GM21528 (cell line): ENCODE measurements around the gene ERP27.

Experiments used
- ATAC-seq: cut with Tn5 transposase; IDR thresholded peaks from one replicate; pipeline ENCODE4 v1.9.1; 2021; ENCODE audit warnings: mild to moderate bottlenecking, moderate library complexity; ENCODE audit not compliant: unreplicated experiment, low FRiP score

ERP27 gene

DNA sequence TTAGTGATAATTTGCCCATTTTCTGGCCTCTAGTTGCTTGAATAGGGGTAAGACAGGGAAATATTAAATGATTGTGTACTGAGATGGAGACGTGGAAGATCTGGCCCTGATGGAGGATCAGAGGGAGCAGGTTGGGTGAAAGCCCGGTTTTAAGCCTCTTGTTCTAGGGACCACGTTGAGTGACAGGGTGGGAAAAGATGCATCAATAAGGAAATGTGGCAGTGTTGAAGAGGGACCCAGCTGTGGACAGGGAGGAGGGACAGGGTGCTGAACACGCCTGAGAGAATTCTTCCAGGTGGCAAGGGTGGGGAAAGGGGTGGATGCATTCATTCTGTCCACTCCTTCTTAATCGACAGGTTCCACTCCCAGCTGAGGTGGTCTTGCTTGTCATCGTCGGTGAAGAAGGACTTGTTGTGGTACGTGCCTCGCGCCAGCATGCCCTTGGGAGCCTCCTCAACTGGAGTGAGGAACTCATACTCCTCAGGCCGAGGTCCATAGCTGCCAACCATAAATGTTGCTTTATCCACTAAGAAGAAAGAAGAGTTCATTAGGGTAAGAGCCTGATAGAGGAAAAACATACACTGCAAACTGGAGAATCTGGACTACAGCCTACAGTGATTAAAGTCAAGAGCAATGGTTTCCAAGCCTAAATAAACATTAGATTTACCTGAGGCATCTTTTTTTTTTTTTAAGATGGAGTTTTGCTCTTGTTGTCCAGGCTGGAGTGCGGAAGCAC is 4.0 kb upstream of the ERP27 start:
- no peak for ATAC-seq

DNA sequence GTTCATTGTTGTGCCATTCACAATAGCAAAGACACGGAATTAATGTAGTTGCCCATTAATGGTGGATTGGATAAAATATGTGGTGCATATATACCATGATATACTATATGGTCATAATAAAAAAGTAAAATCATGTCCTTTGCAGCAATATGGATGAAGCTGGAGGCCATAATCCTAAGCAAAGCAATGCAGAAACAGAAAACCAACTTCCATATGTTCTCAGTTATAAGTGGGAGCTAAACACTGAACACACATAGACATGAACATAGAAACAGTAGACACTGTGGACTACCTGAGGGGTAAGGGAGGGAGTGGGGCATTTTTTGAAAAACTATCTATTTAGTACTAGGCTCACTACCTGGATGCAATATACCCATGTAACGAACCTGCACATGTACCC is 3.0 kb upstream of the ERP27 start:
- ATAC-seq: no peak

DNA sequence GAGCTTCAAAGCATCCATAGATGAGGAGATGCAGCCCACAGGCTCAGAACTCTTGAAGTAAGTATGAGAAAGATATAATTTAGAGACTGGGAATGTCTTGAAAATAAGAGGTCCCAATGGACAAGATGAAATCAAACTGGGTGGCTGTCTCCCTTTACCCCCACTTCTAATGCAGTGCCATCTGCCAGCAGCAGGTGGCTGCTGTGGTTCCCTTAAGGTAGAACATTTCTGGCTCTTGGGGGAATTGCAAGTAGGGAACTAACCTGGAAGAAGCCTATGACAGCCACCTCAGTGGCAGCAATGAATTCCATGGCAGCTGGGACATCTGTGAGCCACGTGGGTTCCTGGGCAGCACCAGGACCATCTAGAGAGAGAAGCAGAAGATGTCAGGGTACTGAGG is 648 bp downstream of the ERP27 start:
- no peak for ATAC-seq

DNA sequence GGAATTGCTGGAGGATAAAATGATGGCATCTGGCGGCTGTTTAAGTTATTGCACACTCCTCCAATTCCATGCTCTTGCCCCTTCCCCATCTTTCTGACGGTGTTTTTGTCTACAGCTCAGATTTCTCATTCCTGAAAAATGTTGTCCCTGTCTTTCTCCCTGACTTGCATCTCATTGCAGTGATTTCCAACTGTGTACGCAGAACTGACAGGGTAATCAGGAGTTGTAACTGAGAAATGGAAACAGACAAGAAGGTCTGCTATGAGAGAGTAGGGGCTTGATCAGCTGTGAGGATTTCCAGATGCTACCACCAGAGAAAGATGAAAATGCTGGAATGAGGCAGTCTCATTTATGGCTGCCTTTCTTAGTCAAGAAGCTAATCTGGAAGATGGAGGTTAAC is 1.3 kb downstream of the ERP27 start:
- ATAC-seq: no peak

DNA sequence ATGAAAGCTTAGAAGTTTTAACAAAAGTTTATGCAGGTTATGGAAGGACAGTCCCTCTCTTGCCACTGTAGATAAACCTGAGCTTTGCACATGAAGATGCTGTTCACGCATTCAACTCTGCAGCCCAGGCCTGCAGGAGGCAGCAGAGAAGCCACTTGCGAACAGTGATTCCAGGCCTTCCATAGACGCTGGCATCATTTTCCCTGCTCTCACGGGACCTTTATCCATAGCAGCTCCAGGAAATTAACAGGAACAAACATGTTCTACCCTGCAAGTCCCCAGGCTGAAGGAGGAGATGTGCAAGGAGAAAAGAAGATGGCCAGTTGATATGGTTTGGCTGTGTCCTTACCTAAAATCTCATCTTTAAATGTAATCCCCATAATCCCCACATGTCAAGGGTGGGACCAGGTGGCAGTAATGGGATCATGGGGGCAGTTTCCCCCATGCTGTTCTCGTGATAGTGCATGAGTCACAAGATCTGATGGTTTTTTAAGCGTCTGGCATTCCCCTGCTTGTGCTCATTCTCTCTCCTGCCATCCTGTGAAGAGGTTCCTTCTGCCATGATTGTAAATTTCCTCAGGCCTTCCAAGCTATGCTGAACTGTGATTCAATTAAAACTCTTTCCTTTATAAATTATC is 2.0 kb downstream of the ERP27 start:
- no peak for ATAC-seq

DNA sequence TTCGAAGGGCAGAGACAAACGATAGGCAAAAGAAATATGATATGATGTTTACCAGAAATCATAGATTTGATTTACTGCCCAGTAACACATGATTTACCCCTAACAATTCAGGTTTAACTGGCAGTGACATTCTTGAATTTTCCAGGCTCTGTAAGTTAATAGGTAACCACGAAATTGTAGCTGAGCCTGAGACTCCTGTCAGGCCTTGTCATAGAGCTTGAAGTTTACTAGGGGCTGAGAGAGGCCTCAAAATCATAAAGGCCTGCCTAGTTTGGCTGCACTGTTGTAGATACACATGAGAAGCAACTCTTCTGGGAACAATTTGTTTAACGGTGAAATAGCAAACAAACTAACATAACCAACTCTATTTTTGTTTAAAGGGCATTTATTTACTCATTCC is 3.3 kb downstream of the ERP27 start:
- ATAC-seq: no peak

DNA sequence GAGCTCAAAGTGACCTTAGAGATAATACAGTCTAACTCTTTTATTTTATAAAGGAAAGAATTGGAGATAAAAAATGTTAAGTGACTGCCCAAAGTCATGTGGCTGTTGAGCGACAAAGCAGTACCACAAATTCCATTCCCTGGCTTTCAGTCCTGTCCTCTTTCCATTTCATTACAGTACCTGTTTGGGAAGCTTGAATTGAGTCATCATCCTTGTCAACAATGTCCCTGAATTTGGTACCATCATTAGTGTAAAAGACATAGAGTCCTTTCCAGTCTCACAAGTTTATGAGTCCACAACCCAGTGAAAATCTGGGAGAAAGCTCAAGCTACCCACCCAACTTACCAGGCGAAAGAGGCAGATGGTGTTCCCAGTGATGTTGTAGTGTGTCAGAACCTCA is 3.8 kb downstream of the ERP27 start:
- ATAC-seq: no peak

DNA sequence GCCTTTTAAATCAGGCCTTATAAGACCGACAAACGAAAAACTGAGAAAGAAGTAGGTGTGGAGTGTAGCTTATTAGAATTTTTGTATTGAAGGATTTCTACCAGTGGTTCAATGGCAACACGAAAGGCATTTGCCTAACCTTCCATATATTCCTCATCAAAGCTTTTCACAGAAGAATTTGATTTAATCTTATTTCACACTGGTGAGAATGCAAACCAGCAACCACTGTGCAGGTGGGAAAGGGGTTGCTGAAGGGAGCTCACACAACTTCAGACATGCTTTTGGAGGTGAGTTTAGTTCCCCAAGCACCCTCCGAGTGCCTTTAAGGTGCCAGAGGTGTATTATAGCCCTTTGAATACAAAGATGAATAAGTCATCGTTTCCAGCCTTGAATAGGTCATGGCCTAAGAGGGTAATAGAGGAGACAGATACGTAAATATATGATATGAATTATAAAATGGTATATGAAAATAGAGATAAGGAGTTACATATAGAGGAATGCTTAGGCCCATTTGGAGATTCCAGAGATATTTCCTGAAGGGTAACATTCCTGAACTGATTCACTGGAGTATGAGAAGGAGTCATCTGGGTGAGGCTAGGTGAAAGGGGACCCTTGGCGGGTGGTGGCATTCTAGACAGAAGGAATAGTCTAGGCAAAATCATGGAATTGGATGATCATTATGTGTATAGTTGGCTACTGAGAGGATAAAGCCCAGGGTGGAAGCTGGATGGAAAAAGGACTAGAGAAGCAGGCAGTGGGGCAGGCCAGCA is 6.4 kb downstream of the ERP27 start:
- no peak for ATAC-seq

DNA sequence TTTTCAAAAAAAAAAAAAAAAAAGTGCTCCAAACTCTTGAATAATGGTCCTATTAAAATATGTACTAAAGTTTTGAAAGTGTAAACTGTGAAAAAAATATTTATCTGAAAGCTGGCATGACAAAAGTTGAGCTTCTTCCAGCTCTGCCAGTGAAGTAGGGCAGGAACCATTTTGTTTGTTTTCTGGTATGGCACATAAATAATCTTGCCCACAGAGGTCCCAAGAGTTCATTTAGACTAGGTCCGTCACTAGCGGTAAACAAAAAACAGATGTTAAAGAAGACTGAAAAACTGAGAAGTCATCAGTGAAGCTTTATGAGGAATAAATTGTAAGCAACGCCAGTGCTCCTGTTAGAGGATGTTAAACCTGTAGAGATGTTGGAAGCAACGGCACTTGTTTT is 7.0 kb downstream of the ERP27 start:
- no peak for ATAC-seq

DNA sequence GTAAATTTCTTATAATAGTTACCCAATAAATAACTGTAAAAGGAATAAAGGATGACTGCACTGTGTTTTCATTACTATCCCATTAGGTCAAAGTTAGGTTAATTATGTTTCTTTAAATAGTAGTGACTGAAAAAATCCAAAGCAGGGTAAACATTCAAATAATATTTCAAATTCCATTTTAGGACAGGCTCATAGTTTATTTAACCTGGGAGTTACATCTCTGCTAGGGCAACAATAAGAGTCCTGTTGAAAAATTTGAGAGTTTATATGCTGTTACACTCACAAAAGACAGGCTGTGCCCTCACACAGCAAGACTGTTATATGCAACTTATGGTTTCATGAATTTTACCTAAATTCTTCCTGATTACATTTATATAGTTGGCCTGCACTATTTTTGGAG is 8.0 kb downstream of the ERP27 start:
- no peak for ATAC-seq

DNA sequence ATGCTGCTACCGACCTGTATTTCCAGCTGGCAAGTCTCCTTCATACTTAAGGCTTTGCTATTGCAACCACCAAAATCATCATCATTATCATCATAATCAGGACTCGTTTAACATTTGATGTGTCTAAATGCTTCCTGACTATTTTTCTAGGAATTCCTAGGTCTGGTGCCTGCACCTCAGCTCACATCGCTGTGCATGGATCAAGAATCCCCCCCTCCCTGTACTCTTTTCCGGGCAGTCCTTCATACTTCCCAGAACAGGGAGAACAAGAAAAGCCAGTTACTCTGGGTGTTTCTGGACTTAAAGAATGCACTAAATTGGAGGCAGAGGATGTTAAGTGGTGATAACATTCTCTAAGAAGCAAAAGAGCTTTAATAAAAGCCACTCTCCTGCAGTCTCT is 9.4 kb downstream of the ERP27 start:
- no peak for ATAC-seq

DNA sequence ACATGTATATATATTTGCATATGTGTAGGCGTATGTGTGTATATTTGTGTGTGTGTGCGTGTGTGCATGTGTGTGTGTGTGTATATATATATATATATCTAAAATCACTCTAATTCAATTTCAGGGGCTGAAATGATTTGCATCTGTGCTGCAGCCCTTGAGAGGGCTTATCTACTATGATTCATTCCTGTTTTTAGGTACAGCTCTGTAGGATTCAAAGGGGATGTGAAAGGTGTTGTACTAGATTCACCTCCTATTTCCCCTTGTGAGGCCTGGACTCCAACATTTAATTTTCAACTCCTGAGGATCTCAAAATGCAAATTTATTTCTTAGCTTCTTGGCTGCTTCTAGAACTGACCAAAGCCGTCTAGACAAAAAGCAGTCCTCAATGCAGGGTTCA is 11.1 kb downstream of the ERP27 start:
- no peak for ATAC-seq

DNA sequence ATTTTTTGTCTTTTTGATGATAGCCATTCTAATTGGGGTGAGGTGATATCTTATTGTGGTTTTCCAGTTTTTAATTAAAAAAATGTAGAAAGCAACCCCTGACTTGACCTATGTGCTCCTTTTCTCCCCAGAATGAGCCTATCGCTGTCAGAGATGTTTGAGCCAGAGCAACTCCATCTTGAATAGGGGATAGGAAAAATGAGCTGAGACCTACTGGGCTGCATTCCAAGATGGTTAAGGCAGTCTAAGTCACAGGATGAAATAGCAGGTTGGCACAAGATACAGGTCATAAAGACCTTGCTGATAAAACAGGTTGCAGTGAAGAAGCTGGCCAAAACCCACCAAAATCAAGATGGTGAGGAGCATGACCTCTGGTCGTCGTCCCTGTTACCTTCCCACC is 13.8 kb downstream of the ERP27 start:
- no peak for ATAC-seq

DNA sequence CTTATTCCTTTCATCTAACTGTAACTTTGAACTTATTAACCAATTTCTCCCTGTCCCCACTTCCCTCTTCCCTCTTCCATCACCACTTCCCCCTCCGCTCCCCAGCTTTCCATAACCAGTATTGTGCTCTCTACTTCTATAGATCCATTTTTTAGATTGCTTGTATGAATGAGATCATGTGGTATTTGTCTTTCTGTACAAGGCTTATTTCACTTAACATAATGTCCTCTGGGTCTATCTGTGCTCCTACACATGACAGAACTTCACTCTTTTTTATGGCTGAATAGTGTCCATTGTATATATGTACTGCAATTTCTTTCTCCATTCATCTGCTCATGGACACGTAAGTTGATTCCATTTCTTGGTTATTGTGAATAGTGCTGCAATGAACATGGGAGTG is 14.4 kb downstream of the ERP27 start:
- ATAC-seq: no peak

DNA sequence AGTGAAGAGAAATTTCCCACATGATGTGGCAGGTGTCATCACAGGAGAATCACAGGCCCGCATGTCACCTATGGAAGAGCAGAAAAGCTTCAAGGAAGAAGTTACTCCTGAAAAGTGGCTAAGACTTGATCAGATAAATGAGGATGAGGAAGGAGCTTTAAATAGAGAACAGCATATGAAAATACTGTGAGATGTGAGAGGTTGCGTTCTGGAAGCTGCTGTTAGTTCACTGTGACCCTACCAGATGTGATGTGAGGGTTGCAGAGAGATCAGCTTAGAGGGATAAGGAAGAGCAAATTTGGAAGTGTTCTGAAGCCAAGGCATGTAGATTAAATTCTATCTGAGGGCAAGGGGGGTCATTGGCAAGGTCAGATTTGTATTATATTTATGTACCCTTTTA is 17.1 kb downstream of the ERP27 start:
- ATAC-seq: peak; percentile 77

DNA sequence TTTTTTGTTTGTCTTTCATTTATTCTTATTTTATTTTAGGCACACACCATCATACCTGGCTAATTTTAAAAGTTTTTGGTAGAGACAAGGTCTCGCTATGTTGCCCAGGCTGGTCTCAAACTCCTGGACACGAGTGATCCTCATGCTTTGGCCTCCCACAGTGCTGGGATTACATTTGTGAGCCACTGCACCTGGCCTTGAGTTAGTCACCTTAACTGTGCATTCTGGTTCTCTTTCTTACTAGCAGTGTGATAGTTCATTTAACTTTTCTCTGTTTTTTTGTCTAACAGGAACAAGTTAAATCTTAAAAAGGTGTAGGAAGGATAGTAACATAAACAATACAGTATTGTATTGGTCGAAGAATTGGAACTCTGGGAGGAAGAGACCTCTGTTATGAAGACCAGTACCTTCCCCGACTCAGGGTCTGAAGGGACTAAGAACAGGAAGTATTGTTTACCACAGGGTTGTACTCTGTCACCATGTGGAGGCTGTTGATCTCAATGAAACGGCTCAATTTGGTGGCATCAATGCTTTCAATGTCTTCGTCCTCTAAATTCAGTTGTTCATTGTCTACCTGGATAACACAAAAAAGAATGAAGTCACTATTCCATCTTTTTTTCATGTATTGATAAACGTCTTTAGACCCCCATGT is 17.7 kb downstream of the ERP27 start:
- peak; percentile 89 for ATAC-seq

DNA sequence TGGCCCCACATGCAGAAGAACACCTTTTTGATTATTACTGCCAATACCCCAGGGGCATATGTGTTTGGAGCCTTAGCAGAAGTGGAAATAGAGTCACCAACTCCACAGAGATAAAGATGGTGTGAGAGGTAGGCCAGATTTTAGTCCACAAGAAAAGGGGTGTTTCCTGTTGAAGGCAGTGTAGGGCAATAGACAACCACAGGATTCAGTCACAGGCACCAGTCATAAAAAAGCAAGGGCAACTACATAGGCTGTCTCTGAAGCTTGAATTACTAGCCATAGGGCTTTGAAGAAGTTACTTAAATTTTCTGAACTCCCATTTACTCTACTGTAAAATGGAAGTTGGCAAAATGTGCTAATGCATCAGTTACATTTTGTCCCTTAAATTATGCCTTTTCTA is 18.9 kb downstream of the ERP27 start:
- no peak for ATAC-seq

DNA sequence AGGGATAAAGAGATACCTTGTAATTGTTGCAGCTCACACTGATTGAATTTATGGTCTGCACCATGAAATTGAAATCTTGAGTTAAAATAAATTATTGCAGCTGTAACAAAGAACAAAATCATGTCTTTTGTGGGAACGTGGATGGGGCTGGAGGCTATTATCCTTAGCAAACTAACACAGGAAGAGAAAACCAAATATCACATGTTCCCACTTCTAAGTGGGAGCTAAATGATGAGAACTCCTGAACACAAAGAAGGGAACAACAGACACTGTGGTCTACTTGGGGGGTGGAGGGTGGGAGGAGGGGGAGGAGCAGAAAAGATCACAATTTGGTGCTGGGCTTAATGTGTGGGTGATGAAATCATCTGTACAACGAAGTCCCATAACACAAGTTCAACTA is 22.6 kb downstream of the ERP27 start:
- no peak for ATAC-seq

DNA sequence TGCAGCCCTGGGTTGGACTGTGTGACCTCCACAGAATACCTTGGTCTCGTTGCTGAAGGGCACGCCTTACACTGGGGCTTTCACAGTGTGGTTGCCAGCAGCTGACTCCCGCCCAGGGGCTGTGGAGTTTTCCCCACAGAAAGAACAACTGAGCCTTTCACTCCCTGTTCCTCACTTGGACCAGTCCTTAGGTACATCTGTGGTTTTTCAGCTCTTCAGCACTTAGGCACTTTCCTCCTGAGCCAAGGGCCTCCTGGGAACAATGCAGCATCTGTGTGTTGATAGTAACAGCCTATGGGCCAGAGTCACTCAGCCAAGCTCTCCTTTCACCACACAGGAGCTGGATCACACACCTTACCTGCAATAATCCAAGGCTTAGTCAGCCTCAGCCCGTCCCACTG is 25.0 kb downstream of the ERP27 start:
- ATAC-seq: no peak

DNA sequence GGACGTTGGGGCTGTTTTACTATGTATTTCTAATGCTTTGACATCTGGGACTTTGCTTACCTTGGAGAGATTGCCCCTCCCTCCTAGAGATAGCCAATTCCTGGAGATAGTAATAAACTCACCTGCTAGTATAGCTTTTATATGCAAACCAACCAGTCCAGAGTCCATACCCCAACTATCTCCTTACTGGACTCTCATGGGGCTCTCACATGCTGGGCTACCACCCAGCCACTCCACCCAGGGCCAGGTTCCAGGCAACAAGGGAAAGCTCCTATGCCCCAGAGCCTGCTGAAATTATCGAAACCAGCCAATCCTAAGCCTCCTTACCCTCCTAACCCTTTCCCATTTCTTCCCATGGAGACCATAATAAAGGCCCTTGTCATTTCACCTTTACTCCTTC is 27.2 kb downstream of the ERP27 start:
- no peak for ATAC-seq
